Uterus (tissue), 4 donors: Measurements from ENCODE around the gene RTEL1. TPM values are rescaled to one million over a fixed set of nuclear protein-coding genes. Genes with fewer than 3 reads are reported as not detected.

Source experiments
- DNase-seq, 2 donors: peaks; one replicate each; pipeline ENCODE4 v3.0.0-alpha.2; 2019 to 2020
- H3K27ac ChIP-seq, 2 donors: fragments of 200-600 bp; sonication (generic); 1 replicate in 1 of 2; 2 replicates in 1 of 2; pipeline ENCODE4 v1.5.1; 2016 to 2018
- H3K27me3 ChIP-seq, 2 donors: fragments of 200-600 bp; sonication (generic); one replicate each; pipeline ENCODE4 v1.5.1; 2018 to 2019; ENCODE audit warnings: control low read depth in 1 of 2
- H3K36me3 ChIP-seq, 2 donors: fragments of 200-600 bp; sonication (generic); one replicate each; pipeline ENCODE4 v1.5.1; 2019; ENCODE audit warnings: control low read depth in 1 of 2
- H3K4me1 ChIP-seq, 2 donors: fragments of 200-600 bp; sonication (generic); one replicate each; pipeline ENCODE4 v1.5.1; 2018 to 2019; ENCODE audit warnings: control low read depth in 1 of 2
- H3K4me3 ChIP-seq, 2 donors: fragments of 200-600 bp; sonication (generic); 1 replicate in 1 of 2; 2 replicates in 1 of 2; pipeline ENCODE4 v1.5.1; 2018 to 2019; ENCODE audit warnings: mild to moderate bottlenecking in 1 of 2
- H3K9me3 ChIP-seq, 2 donors: fragments of 200-600 bp; sonication (generic); one replicate each; pipeline ENCODE4 v1.5.1; 2019; ENCODE audit warnings: control low read depth in 1 of 2
- POLR2A ChIP-seq, 2 donors: fragments of 450-650 bp; IDR thresholded peaks; one replicate each; pipeline ENCODE4 v1.6.1; 2016; ENCODE audit warnings: antibody characterized with exemption in 2 of 2, mild to moderate bottlenecking in 1 of 2, moderate library complexity in 1 of 2
- intact Hi-C: fragments of 100-400 bp; cut with DNase I; formaldehyde crosslinking; loops from one replicate; pipeline ENCODE4 v1.15.1; 2023; ENCODE audit warnings: low total_unique reads
- total RNA-seq, 4 donors: library from RNA; depleted of rRNA in 3 of 4; stranded (reverse); fragments of >200 nt in 3 of 4; gene quantifications; one replicate each; pipeline versions ENCODE4 v1.1.0 to v1.2.4, GENCODE V29; 2014 to 2023
- TF ChIP-seq, protein P1 (sequence below), 4 experiments: fragments of 200-600 bp in 2 of 4; fragments of 450-650 bp in 2 of 4; sonication (generic) in 2 of 4; IDR thresholded peaks; one replicate each; pipeline ENCODE4 v1.5.1; 2016 to 2019; ENCODE audit warnings: antibody characterized with exemption in 4 of 4, mild to moderate bottlenecking in 2 of 4, moderate library complexity in 1 of 4
- donor health status: DM: yes; HTN: yes; CAD: no.

The RTEL1 gene
- total RNA-seq, 4 donors from 2014 or later = 17.4 to 56.5 (median 26.6) TPM

DNA sequence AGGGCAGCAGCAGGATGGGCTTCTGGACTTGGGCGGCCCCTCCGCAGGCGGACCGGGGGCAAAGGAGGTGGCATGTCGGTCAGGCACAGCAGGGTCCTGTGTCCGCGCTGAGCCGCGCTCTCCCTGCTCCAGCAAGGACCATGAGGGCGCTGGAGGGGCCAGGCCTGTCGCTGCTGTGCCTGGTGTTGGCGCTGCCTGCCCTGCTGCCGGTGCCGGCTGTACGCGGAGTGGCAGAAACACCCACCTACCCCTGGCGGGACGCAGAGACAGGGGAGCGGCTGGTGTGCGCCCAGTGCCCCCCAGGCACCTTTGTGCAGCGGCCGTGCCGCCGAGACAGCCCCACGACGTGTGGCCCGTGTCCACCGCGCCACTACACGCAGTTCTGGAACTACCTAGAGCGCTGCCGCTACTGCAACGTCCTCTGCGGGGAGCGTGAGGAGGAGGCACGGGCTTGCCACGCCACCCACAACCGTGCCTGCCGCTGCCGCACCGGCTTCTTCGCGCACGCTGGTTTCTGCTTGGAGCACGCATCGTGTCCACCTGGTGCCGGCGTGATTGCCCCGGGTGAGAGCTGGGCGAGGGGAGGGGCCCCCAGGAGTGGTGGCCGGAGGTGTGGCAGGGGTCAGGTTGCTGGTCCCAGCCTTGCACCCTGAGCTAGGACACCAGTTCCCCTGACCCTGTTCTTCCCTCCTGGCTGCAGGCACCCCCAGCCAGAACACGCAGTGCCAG is 38.7 kb downstream of the RTEL1 start, which contains the start of gene TNFRSF6B:
Gene TNFRSF6B (plus strand): TSS at position 25 of the 729 bp plus-strand sequence. CDS start 116 bp downstream, at position 141.
- Histone ChIP-seq H3K9me3 (no peaks in the 10 kb centered on the region), H3K27me3 (no peaks in the 10 kb centered on the region), H3K27ac (no peak within 1 kb of the TSS), H3K36me3 (no peaks in the 10 kb centered on the region), H3K4me3 (no peak within 1 kb of the TSS), H3K4me1 (peaks cover 0 to 8% of the 10 kb centered on the region in 2 donors)
- intact Hi-C loops = no loop called here
- TF ChIP-seq, protein P1, sequence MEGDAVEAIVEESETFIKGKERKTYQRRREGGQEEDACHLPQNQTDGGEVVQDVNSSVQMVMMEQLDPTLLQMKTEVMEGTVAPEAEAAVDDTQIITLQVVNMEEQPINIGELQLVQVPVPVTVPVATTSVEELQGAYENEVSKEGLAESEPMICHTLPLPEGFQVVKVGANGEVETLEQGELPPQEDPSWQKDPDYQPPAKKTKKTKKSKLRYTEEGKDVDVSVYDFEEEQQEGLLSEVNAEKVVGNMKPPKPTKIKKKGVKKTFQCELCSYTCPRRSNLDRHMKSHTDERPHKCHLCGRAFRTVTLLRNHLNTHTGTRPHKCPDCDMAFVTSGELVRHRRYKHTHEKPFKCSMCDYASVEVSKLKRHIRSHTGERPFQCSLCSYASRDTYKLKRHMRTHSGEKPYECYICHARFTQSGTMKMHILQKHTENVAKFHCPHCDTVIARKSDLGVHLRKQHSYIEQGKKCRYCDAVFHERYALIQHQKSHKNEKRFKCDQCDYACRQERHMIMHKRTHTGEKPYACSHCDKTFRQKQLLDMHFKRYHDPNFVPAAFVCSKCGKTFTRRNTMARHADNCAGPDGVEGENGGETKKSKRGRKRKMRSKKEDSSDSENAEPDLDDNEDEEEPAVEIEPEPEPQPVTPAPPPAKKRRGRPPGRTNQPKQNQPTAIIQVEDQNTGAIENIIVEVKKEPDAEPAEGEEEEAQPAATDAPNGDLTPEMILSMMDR (IDR thresholded peaks at IDR 0.05) = no peak
- TF ChIP-seq POLR2A (IDR thresholded peaks at IDR 0.05) = no peak
- peak in 1 of 2 donors; percentile 22 for DNase-seq

DNA sequence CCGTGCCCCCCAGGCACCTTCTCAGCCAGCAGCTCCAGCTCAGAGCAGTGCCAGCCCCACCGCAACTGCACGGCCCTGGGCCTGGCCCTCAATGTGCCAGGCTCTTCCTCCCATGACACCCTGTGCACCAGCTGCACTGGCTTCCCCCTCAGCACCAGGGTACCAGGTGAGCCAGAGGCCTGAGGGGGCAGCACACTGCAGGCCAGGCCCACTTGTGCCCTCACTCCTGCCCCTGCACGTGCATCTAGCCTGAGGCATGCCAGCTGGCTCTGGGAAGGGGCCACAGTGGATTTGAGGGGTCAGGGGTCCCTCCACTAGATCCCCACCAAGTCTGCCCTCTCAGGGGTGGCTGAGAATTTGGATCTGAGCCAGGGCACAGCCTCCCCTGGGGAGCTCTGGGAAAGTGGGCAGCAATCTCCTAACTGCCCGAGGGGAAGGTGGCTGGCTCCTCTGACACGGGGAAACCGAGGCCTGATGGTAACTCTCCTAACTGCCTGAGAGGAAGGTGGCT is 39.3 kb downstream of the RTEL1 start:
- peak; percentile 20 to 27 for DNase-seq
- intact Hi-C loops = no loop called here
- no peaks in the 10 kb centered on the region for H3K36me3 ChIP-seq
- H3K9me3 ChIP-seq = no peaks in the 10 kb centered on the region
- no peak for TF ChIP-seq POLR2A (IDR thresholded peaks at IDR 0.05)
- TF ChIP-seq, protein P1 (IDR thresholded peaks at IDR 0.05) = no peak
- no peaks in the 10 kb centered on the region for H3K27me3 ChIP-seq
- H3K4me1 ChIP-seq = peaks cover 0 to 8% of the 10 kb centered on the region in 2 donors
- H3K27ac ChIP-seq = no peak overlapping the region
- H3K4me3 ChIP-seq = no peak overlapping the region

DNA sequence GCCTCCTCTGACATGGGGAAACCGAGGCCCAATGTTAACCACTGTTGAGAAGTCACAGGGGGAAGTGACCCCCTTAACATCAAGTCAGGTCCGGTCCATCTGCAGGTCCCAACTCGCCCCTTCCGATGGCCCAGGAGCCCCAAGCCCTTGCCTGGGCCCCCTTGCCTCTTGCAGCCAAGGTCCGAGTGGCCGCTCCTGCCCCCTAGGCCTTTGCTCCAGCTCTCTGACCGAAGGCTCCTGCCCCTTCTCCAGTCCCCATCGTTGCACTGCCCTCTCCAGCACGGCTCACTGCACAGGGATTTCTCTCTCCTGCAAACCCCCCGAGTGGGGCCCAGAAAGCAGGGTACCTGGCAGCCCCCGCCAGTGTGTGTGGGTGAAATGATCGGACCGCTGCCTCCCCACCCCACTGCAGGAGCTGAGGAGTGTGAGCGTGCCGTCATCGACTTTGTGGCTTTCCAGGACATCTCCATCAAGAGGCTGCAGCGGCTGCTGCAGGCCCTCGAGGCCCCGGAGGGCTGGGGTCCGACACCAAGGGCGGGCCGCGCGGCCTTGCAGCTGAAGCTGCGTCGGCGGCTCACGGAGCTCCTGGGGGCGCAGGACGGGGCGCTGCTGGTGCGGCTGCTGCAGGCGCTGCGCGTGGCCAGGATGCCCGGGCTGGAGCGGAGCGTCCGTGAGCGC is 39.9 kb downstream of the RTEL1 start:
- no peak for TF ChIP-seq POLR2A (IDR thresholded peaks at IDR 0.05)
- TF ChIP-seq, protein P1 (IDR thresholded peaks at IDR 0.05) = no peak
- H3K36me3 ChIP-seq = no peaks in the 10 kb centered on the region
- no peak for DNase-seq
- H3K27ac ChIP-seq = no peak overlapping the region
- H3K27me3 ChIP-seq = no peaks in the 10 kb centered on the region
- intact Hi-C loops = no loop called here
- H3K9me3 ChIP-seq = no peaks in the 10 kb centered on the region
- H3K4me3 ChIP-seq = no peak overlapping the region
- H3K4me1 ChIP-seq = peaks cover 0 to 8% of the 10 kb centered on the region in 2 donors

DNA sequence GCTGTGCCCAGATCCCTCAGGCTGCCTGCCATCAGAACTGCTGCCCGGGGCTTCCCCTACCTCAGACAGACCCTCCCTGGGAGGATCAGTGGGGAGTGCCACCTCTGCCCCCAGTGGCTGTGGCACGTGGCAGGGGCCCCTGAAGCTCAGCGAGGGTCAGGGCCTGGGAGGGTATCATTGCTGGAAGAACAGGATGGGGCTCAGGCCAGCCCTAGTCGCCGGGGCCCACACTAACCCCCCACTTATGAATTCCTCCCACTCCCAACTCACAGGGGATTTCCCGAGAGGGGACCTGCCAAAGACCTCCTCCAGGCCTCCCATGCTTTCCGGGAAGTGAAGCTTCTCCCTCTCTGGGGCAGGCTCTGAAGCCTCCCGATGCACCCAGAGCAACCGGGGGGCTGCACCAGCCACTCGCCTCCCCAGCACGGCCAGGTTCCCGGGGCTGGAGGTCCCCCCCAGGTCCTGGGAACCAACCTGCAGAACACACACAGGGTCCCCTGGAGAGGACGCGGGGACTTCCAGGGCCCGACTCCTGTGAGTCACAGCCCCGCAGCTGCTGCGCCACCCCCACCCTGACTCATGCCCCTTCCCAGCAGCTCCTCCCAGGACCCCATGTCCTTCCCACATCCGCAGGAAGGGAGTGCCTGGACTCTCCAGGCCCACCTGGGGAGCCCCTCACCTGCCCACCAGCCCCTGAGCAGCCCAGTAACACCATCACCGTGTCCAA is 40.8 kb downstream of the RTEL1 start:
- Histone ChIP-seq H3K27me3 (no peaks in the 10 kb centered on the region), H3K36me3 (no peaks in the 10 kb centered on the region), H3K27ac (peak overlapping the region in 1 of 2 donors; percentile 49), H3K9me3 (no peaks in the 10 kb centered on the region), H3K4me3 (no peak overlapping the region), H3K4me1 (peaks cover 0 to 8% of the 10 kb centered on the region in 2 donors)
- peak; percentile 65 to 66 for DNase-seq
- intact Hi-C loops = no loop called here
- TF ChIP-seq POLR2A (IDR thresholded peaks at IDR 0.05) = no peak
- TF ChIP-seq, protein P1 (IDR thresholded peaks at IDR 0.05) = no peak
